Left renal cortex interstitium (tissue), 4 donors: Measurements from ENCODE around the gene MCU. TPM values are rescaled to one million over a fixed set of nuclear protein-coding genes. Genes with fewer than 3 reads are reported as not detected.
"Not testable (repeated sequence)": the region's sequence is repeated elsewhere in the genome, so short reads cannot be mapped to it uniquely, and the experiment has no call there.

ENCODE experiments used
- DNase-seq, 4 donors: peaks; one replicate each; pipeline ENCODE4 v3.0.0-alpha.2; 2013; ENCODE audit warnings: low read depth in 4 of 4, low spot score in 2 of 4, missing footprints in 1 of 4
- polyA plus RNA-seq, 4 donors: library from polyadenylated mRNA; unstranded; fragments of 120-200 nt; gene quantifications; one replicate each; pipeline ENCODE4 v1.2.1, GENCODE V29; 2013; ENCODE audit not compliant: insufficient read length in 4 of 4

Gene MCU
- polyA plus RNA-seq, 4 donors: 35.4 to 52.6 (median 48.2) TPM

GRCh38 chr10:72727130-72727529, 35.2 kb downstream of the MCU start:
- DNase-seq: no peak

- no peak for DNase-seq
These were observed 36.5 kb downstream of the MCU start for GRCh38 chr10:72728462-72728861.

- DNase-seq: no peak
These were observed 37.6 kb downstream of the MCU start for GRCh38 chr10:72729528-72729927.

- no peak for DNase-seq
These were observed 38.5 kb downstream of the MCU start for GRCh38 chr10:72730479-72730878.

- no peak for DNase-seq
These were observed 40.0 kb downstream of the MCU start for GRCh38 chr10:72731916-72732419.

GRCh38 chr10:72732521-72732920, 40.6 kb downstream of the MCU start:
- no peak for DNase-seq

GRCh38 chr10:72733989-72734388, 42.0 kb downstream of the MCU start:
- DNase-seq: no peak

- no peak for DNase-seq
These were observed 43.5 kb downstream of the MCU start for GRCh38 chr10:72735288-72735936.

GRCh38 chr10:72736176-72736827, 44.4 kb downstream of the MCU start:
- peak in 1 of 4 donors; percentile 18 for DNase-seq

- peak in 1 of 4 donors; percentile 20 for DNase-seq
These were observed 44.9 kb downstream of the MCU start for GRCh38 chr10:72736828-72737220.

GRCh38 chr10:72737357-72737756, 45.4 kb downstream of the MCU start:
- DNase-seq: not testable (repeated sequence)

- peak in 3 of 4 donors; percentile 37 to 61 (median 49) for DNase-seq
These were observed 46.5 kb downstream of the MCU start for GRCh38 chr10:72738486-72738885.

- DNase-seq: no peak
These were observed 48.6 kb downstream of the MCU start for GRCh38 chr10:72740528-72740927.

- DNase-seq: no peak
These were observed 50.1 kb downstream of the MCU start for GRCh38 chr10:72742092-72742491.

GRCh38 chr10:72742797-72743196, 50.9 kb downstream of the MCU start:
- no peak for DNase-seq

- no peak for DNase-seq
These were observed 52.6 kb downstream of the MCU start for GRCh38 chr10:72744566-72744965.

GRCh38 chr10:72746426-72747363, 54.8 kb downstream of the MCU start:
- no peak for DNase-seq

GRCh38 chr10:72747521-72747920, 55.6 kb downstream of the MCU start:
- DNase-seq: no peak

- no peak for DNase-seq
These were observed 61.9 kb downstream of the MCU start for GRCh38 chr10:72753760-72754231.

GRCh38 chr10:72754275-72755032, 62.5 kb downstream of the MCU start:
- no peak for DNase-seq
